M059J (cell line): ENCODE results near the gene WWOX. TPM values are rescaled to one million over a fixed set of nuclear protein-coding genes. Genes with fewer than 3 reads are reported as not detected.
"Not testable (repeated sequence)": the region's sequence is repeated elsewhere in the genome, so short reads cannot be mapped to it uniquely, and the experiment has no call there.

ENCODE experiments used
- DNase-seq: peaks from one replicate; pipeline ENCODE4 v3.0.0-alpha.2; 2012; ENCODE audit warnings: low read depth
- total RNA-seq: library from RNA; depleted of rRNA; stranded (reverse); fragments of >200 nt; shearing (Covaris generic); gene quantifications from 2 replicates; pipeline ENCODE4 v1.2.3, GENCODE V29; 2014

The WWOX gene
- total RNA-seq, 1 experiment from 2014 or later: 13.7 TPM

DNA sequence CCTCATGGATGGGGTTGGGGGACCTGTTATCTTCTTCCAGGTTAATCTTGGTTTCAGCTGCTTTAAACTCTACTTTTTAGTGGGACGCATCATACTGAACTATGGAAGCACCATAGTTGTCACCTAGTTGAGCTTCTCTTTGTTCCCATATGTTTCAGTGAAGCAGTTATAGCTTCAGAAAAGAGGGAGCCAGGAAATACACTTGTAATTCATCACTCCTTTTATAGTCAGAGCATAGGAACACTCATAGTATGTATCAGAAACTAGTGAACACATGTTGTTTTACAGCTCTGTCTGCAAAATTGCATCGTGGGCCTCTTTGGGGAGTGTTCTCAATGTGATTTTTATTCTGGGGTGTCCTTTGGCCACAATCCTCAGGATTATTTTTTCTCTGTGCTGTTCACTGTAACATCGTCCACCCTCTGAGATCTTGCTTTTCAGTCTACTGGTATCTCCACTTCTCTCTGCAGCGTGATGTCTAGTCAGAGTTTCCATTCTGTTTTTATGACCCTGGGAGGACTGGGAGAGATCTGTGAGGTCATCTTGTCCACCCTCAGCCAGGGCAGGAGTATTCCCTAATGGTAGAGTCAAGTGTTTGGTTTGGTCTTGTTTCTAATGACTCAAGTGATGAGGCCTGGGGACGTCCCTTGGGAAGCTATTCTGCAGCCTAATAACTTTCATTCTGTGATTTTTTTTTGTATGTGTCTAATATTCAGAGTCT lies 585.4 kb downstream of the WWOX start:
- DNase-seq: no peak

DNA sequence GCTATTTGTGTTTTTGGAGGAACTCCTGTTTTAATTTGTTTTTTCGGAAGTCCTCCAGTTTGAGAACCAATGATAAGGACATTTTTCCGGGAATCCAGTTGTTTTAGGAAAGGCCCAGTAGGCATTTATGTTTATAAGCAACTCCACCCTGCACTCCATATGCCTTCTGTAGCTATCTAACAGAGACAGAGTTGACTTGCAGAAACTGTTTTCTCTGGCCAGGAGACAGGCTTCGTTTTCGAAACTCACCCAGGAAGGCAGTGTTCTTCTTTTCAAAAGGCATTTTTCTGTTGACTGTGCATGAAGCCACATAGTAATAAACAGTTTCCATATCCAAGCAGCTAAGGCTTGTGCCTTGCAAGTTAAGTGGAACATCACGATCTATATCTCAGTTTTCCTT lies 587.1 kb downstream of the WWOX start:
- DNase-seq: no peak

DNA sequence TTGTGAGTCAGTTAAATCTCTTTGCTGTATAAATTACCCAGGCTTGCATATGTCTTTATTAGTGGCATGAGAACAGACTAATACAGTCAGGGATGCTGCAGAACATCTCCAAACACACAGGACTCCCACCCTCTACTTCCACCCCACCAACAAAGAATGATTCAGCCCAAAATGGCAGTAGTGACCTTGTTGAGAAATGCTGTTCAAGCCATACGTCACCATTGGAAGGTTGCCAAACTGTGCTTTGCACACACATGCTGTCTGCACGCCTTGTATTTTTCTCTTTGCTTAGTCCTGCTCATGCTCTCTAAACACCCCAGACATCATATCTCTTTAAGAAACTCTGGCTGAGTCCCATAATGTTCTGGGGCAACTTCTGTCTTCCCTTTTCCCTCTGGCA lies 589.6 kb downstream of the WWOX start:
- no peak for DNase-seq

DNA sequence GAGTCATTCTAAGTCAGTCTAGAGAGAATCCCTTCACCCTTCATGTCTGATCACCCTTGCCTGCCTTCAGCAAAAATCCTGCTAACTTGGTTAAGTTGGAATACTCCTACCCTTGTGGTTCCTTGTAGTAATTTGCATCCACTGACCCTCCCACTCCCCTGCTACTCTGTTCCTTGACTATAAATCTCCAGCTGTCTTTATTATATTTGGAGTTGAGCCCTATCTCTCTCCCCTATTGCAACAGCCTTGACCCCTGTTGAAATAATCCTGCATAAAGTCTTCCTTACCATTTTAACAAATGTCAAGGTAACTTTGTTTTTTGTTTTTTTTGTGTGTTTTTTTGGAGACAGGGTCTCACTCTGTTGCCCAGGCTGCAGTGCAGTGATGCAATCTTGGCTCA lies 590.1 kb downstream of the WWOX start:
- no peak for DNase-seq

DNA sequence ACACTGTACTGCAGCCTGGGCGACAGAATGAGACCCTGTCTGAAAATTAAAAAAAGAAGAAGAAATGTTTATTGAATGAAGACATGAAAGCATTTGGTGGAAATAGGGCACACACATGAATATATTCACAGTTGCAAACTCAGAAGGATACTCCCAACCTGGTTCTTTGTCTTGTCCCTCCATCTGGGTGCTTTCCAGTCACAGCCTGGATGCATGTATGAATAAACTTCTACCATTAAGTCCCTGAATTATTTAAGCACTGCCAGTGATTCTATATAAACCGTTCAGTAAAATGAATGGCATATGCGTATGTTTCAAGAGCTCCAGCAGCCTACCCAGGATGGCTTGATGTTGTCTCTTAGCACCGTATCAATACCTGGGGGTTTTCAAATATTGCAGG lies 591.1 kb downstream of the WWOX start:
- DNase-seq: no peak

DNA sequence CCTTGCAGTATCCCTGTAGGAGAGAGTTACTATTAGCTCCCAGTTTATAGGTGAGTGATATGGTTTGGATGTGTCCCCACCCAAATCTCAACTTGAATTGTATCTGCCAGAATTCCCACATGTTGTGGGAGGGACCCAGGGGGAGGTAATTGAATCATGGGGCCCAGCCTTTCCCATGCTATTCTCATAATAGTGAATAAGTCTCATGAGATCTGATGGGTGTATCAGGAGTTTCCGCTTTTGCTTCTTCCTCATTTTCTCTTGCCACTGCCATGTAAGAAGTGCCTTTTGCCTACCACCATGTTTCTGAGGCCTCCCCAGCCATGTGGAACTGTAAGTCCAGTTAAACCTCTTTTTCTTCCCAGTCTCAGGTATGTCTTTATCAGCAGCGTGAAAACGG lies 592.3 kb downstream of the WWOX start:
- not testable (repeated sequence) for DNase-seq

DNA sequence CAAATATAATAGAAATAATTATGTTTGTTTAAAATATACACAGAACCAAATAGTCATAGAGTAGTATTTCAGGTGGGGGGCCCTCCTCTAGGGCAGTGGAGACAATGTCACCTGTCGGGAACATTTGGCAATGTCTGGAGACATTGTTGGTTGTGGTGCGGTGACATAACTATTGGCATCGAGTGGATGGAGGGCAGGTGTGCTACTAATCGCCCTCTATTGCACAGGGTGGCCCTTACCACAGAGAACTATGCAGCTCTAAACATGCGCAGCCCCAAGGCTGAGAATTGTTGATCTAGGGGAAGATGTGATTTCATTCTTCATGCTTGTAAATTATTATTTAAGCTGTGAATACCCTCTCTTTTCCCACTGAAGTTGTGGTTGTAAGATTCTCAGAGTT lies 594.0 kb downstream of the WWOX start:
- no peak for DNase-seq

DNA sequence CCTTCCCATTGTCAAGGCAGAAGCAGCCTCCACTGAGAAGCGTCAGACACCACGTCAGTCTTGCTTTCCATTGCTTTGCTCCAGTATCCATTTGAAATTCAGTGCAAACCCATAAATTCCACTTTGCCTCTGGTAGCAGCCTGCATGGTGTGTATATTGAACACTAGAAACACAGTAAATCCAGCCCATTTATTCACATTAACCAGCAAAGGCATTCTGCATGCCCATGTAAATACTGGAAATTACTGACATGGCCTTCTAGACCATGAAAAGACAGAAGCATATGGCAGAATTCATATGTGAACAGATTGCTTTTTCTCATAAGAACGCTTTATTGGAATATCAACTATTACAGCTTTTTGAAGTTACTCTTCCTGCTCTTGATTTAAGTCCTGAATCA lies 595.0 kb downstream of the WWOX start:
- DNase-seq: no peak

DNA sequence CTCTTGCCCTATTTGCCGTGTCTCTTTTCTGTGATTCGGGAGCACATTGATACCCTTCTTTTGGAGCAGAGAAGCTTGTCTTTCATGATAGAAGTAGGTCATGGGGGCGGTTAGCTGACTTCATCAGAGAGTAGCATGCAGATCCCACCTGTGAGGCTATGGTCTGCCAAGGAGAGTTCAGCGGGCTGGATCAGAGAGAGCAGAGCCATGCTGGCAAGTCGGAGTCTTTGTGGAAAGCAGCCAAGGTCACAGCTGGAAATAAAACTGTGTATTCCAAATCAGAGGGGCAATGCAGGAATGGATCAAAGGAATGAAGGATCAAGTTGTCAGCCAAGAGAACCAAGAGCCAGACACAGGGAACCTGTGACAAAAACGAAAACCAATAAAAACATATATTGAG lies 595.9 kb downstream of the WWOX start:
- no peak for DNase-seq

DNA sequence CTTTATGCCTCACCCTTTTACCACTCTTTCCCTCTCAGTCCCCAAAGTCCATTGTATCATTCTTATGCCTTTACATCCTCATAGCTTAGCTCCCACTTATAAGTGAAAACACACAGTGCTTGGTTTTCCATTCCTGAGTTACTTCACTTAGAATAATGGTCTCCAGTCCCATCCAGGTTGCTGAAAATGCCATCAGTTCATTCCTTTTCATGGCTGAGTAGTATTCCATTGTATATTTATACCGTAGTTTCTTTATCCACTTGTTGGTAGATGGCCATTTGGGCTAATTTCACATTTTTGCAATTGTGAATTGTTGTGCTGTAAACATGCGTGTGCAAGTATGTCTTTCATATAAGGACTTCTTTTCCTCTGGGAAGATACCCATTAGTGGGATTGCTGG lies 597.3 kb downstream of the WWOX start:
- DNase-seq: no peak

DNA sequence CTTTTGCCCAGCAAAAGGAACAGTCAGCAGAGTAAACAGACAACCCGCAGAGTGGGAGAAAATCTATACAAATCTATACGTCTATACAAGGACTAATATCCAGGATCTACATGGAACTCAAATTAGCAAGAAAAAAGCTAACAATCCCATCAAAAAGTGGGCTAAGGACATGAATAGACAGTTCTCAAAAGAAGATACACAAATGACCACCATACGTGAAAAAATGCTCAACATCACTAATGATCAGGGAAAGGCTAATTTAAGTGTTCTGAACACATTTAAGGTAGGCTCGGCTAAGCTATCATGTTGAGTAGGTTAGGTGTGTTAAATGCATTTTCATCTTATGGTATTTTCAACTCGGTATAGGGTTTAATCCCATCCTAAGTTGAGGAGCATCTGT lies 598.0 kb downstream of the WWOX start:
- DNase-seq: no peak

DNA sequence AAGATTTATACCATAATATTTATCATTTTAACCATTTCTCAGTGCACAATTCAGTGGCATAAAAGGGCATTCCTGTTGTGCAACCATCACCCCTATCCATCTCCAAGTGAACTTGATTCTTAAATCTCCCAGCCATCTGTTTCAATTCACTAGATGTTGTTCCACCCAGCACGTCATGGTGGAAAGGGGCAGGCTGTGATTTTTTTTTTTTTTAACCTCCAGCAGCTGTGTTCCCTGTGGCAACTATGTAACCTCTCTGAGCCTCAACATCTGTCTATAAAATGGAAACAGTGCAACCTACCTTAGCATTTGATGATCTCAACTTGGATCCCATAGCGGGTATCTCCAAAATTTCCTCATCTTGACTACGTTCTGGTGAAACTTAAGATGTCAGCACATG lies 604.5 kb downstream of the WWOX start:
- no peak for DNase-seq

DNA sequence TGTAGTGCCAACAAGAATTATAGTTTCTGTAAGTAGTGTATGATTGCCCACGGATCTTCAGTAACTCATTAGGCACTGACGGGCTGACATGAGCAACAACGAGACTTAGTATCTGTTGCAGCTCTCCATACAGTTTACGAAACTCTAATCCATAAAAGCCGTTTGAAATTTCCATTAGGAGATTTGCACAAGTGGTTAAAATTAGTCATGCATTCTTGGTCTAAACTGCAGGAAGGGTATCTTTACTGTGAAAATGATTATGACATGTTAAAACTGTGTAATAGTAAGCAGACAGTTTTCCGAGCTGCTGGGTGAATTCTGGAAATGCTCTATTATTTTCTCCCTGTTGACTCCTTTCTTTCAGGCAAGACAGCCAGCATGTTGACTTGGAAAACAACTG lies 605.0 kb downstream of the WWOX start:
- DNase-seq: no peak

DNA sequence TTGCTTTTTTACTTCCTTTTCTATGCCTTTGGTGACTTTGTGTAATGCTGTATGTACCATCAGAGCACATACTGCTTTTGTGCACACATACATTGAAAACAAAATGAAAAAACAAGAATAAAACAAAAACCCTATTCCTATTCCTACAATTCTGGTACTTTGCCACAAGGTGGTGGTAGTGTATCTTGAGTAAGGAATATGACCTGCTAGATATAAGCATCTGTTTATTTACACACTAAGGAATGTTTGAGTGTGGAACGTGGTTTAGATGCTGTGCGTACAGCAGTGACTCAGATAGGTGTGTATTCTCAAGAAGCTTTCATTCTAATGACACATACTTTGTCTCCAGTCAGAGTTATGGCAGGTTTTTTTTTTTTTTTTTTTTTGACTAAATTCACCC lies 606.2 kb downstream of the WWOX start:
- no peak for DNase-seq

DNA sequence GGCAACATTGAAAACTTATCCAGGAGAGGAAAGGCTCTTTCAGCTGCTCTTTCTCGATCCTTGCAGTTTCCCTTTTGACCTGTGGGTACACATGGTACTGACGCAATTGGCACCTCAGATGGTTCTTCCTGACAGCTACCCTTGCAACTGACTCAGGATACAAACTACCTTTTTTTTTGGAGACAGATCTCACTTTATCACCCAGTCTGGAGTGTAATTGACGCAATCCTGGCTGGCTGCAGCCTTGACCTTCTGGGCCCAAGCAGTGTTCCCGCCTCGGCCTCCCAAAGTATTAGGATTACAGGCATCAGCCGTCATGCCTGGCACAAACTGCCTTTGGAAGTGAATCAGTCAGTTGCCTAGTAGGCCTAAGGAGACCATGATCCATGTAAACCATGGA lies 607.2 kb downstream of the WWOX start:
- DNase-seq: no peak

DNA sequence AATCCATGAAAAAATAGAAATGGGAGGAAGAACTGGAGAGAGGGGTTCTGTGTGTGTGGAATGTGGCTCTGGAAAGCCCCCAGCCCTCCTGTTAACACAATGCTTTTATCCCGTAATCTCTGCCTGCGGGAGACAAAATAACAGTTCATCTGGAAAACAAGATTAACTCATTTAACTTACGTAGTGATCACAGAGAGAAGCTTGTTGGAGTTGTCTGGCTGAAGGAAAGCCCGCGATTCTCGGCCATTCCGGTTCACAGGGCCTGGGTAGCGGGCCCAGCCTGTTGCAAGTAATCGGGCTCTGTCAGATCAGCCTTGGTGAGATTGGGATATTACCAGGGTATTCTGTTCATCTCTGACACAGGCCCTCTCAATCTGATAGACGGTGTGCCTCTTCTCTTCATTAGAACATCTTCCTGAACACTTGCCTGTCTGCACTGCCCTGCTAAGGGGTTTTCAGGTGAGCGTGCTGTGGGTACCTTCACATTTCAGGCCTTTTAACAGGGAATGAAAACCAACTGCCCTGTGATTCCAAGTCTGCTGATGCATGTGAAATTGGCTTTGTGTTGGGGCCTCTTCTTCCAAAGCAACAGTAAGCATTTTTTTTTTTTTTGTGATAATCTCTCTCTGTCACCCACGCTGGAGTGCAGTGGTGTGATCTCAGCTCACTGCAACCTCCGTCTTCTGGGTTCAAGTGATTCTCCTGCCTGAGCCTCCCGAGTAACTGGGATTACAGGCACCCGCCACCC lies 609.9 kb downstream of the WWOX start:
- DNase-seq: no peak

DNA sequence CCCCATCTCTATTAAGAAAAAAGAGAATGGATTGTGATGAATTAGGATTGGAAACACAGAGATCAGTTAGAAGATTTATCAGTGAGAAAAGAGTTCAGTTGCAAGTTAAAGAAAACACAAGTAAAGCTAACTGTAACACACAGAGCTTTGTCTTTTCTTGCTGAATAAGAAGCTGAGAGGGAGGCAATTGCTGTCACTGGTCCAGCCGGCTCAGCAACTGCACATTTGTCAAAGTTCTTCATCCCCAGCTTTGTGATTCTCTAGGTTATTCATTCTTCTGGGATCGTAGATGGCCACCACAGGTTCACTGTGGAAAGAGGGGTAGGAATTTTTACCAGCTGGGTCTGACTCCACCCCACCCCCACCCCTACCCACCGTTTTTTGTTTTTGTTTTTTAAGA lies 615.7 kb downstream of the WWOX start:
- no peak for DNase-seq

DNA sequence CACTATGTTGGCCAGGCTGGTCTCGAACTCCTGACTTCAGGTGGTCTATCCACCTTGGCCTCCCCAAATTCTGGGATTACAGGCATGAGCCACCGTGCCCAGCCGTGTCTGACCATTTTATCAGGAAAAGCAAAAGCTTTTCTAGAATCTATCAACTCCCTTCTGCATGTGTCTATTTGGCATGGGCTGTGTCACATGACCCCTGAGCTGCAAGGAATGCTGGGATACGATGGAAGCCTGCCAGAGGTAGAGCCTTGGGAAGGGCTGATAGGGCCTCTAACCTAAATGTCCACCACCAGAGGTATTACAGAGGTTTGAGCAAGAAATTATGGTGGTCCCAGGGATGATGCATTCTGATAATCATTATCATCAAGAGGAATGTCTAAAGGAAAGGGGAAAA lies 616.2 kb downstream of the WWOX start:
- DNase-seq: no peak

DNA sequence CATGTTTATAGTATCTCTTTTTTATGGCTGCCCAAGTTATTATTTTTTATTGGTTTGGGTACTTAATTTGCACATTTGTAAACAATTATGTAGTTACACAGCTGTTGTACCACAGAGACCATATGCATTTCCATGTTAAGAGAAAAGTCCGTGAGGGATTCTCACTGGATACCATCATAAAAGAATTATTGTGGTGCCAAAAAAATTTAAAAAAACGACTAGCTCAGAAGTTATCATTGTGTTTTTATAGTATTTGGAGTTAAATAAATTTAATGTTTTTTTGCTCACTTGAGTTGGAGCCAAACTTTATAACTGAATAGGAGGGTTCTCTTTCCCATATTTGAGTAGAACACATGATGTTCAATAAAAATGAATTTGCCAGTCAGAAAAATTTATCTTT lies 618.7 kb downstream of the WWOX start:
- DNase-seq: no peak

DNA sequence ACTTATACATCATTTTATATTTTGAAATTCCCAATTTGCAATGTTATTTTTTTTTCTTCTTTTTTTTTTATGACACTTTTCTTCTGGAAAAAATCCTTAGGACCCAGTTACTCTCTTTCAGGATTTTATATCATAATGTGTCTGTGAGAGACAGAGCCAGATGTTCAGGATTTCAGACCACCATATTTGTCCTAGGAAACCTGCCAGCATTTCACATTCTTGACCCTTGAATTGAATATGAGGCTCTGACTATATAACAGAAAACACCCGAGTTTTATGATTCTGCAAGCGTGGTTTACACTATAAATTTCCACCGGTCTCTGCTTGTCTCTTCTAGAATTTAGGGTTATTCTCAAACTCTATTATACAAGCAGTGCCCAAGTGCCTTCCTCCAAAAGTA lies 621.0 kb downstream of the WWOX start:
- DNase-seq: no peak

DNA sequence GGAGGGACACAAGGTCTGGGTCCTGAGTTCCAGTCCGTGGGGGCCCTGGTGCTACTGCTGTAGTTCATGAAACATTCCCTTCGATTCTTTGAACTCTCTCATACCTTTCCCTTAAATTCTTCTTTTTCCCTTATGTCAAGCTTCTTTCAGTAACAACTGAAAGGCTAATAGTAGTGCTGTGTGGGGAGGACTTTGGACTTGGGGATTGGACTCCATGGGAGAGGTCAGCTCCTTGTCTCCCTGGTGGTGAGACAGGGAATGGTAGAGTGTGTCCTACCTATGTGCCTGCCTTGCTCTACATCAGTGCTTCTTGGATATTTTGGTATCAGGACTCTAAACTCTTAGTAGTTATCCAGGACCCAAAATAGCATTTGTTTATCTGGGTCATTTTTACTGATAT lies 628.1 kb downstream of the WWOX start:
- no peak for DNase-seq

DNA sequence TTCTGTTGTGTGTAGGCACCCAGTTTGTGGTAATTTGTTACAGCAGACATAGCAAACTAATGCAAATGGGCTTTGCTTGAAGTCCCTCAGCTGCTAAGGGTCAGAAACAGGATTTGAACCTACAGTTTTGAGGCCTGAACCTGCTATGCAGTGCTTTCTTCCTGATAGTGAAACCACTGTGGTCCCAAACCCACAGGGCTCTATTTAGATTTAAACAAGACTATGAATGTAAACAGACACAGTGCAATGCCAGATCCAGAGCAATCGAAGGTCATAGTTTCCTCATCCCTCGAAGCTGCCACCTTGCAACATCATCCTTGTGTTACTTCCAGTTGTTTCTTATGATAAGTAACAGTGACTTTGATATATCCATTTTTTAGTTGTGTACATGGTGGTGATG lies 630.2 kb downstream of the WWOX start:
- no peak for DNase-seq

DNA sequence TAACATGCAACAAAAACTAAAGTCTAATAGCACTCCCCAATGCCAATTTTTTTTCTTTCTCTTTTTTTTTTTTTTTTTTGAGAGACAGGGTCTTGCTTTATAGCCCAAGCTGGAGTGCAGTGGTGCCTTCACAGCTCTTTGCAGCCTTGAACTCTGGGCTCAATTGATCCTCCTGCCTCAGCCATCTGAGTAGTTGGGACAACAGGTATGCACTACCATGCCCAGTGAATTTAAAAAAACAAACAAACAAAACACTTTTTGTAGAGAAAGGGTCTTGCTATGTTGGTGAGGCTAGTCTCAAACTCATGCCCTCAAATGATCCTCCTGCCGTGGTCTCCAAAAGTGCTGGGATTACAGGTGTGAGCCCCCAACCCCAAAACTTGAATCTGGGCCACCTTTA lies 632.3 kb downstream of the WWOX start:
- no peak for DNase-seq

DNA sequence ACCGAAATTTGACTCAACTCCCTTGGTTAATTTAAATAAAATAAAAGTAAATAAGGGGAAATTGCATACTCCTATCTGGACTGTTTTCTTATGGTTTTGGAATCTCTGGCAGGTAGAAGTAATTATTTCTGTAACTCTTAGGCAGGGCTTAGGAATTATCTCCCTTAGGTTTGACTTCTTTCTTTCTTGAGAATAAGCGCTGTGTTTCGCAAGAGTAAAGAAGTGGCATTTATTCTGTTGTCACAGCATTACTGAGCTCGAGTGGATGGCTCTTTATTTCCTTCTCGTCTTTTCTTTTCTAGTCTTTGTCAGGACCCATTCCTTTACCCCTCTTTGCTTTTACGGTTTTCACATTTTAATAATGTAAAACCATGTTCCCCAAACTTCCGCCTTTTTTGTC lies 633.2 kb downstream of the WWOX start:
- no peak for DNase-seq
